KOPT-K1 (cell line): ENCODE results near the gene SPACA5.
"Not testable (repeated sequence)": the region's sequence is repeated elsewhere in the genome, so short reads cannot be mapped to it uniquely, and the experiment has no call there.

ENCODE experiments used
- H3K27ac ChIP-seq: fragments of 200-600 bp; sonication (generic); 2 replicates; pipeline ENCODE4 v1.5.1; 2016; ENCODE audit warnings: antibody characterized with exemption, mild to moderate bottlenecking, low read depth, low read length; ENCODE audit not compliant: poor library complexity, severe bottlenecking
- H3K36me3 ChIP-seq: fragments of 200-600 bp; sonication (generic); 2 replicates; pipeline ENCODE4 v1.5.1; 2017; ENCODE audit warnings: antibody characterized with exemption, mild to moderate bottlenecking, low read length, moderate library complexity; ENCODE audit not compliant: insufficient read depth
- H3K9me3 ChIP-seq: fragments of 200-600 bp; sonication (generic); 2 replicates; pipeline ENCODE4 v1.5.1; 2017; ENCODE audit warnings: antibody characterized with exemption, low read length, mild to moderate bottlenecking; ENCODE audit not compliant: insufficient read depth, poor library complexity, severe bottlenecking

Gene SPACA5

GRCh38 chrX:48006688-48007087 is at the start of gene SPACA5:
SPACA5 (plus strand) TSS chrX:48006988; CDS start chrX:48007803, 815 bp downstream.
- not testable (repeated sequence) for H3K9me3 ChIP-seq, H3K36me3 ChIP-seq, H3K27ac ChIP-seq

- H3K9me3 ChIP-seq, H3K36me3 ChIP-seq: not testable (repeated sequence)
Observed at GRCh38 chrX:47958206-47958605, 48.6 kb upstream of the SPACA5 start.

GRCh38 chrX:47958761-47959342 is 47.9 kb upstream of the SPACA5 start:
- H3K9me3 ChIP-seq: no peaks in the 10 kb centered on the region
- H3K36me3 ChIP-seq: no peaks in the 10 kb centered on the region
- H3K27ac ChIP-seq: no peak overlapping the region

More at GRCh38 chrX:47958206-47958605, 48.6 kb upstream of the SPACA5 start:
- H3K27ac ChIP-seq: not testable (repeated sequence)

GRCh38 chrX:47960406-47960805 is 46.4 kb upstream of the SPACA5 start:
- H3K9me3 ChIP-seq: no peaks in the 10 kb centered on the region
- H3K27ac ChIP-seq: no peak overlapping the region
- H3K36me3 ChIP-seq: no peaks in the 10 kb centered on the region

DNA sequence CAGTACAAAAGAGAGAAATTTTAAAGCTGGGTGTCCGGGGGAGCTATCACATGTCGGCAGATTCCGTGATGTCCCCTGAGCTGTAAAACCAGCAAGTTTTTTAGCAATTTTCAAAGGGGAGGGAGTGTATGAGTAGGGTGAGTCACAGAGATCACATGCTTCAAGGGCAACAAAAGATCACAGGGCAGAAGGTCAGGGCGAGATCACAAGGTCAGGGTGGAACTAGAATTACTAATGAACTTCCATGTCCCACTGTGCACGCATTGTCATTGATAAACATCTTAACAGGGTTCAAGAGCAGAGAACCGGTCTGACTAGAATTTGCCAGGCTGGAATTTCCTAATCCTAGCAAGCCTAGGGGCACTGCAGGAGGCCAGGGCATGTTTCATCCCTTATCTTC is 45.0 kb upstream of the SPACA5 start:
- not testable (repeated sequence) for H3K9me3 ChIP-seq, H3K36me3 ChIP-seq

GRCh38 chrX:47965526-47965925 is 41.3 kb upstream of the SPACA5 start:
- not testable (repeated sequence) for H3K27ac ChIP-seq, H3K36me3 ChIP-seq, H3K9me3 ChIP-seq

More for the DNA sequence above, 45.0 kb upstream of the SPACA5 start:
- not testable (repeated sequence) for H3K27ac ChIP-seq

GRCh38 chrX:47973235-47973634 is 33.6 kb upstream of the SPACA5 start:
- Histone ChIP-seq H3K36me3 (peaks cover 39% of the 10 kb centered on the region), H3K9me3 (peaks cover 53% of the 10 kb centered on the region), H3K27ac (no peak overlapping the region)

DNA sequence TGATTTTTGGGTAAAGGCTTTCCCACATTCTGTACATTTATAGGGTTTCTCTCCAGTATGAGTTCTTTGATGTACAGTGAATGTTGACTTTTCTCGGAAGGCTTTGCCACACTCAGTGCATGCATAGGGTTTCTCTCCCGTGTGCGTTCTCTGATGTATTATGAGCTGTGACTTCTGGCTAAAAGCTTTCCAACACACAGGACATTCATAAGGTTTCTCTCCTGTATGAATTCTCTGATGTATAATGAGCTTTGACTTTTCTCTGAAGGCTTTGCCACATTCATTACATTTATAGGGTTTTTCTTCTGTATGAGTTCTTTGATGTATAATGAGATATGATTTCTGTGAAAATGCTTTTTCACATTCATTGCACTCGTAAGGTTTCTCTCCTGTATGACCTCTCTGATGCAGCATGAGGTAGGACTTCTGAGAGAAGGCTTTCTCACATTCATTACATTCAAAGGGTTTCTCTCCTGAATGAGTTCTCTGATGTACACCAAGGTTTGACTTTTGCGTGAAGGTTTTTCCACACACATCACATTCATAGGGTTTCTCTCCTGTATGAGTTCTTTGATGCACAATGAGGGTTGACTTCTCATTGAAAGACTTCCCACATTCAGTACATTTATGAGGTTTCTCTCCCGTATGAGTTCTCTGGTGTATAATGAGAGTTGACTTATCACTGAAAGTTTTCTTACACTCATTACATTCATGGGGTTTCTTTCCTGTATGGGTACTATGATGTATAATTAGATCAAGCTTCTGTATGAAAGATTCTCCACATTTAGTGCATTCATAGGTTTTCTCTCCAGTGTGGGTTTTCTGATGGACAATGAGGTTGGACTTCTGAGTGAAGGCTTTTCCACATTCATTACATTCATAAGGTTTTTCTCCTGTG is 30.3 kb upstream of the SPACA5 start:
- Histone ChIP-seq H3K9me3 (peaks cover 75% of the 10 kb centered on the region), H3K27ac (no peak overlapping the region), H3K36me3 (peaks cover 72% of the 10 kb centered on the region)

- H3K36me3 ChIP-seq: peaks cover 78% of the 10 kb centered on the region
Observed at GRCh38 chrX:47991263-47992094, 15.3 kb upstream of the SPACA5 start.

DNA sequence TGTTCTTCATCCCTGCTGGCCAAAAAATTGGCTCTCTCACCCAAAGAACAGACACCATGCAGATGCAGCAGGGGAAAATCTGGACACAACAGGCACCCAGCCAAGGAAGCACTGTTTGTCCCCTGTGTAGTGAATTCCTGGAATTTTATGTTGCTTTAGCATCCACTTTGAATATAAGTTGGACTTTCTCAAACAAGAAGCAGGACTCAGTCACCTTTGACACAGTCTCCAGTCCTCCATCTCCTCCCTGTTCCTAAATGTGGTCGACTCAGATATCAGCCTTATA is 14.8 kb upstream of the SPACA5 start:
- H3K27ac ChIP-seq: no peak overlapping the region
- peaks cover 78% of the 10 kb centered on the region for H3K36me3 ChIP-seq
- H3K9me3 ChIP-seq: peaks cover 50% of the 10 kb centered on the region

More at GRCh38 chrX:47991263-47992094, 15.3 kb upstream of the SPACA5 start:
- H3K9me3 ChIP-seq: peaks cover 44% of the 10 kb centered on the region
- no peak overlapping the region for H3K27ac ChIP-seq

GRCh38 chrX:47992669-47993068 is 14.1 kb upstream of the SPACA5 start:
- peaks cover 78% of the 10 kb centered on the region for H3K36me3 ChIP-seq
- no peak overlapping the region for H3K27ac ChIP-seq
- peaks cover 49% of the 10 kb centered on the region for H3K9me3 ChIP-seq

- Histone ChIP-seq H3K27ac (no peak overlapping the region), H3K36me3 (peaks cover 34% of the 10 kb centered on the region), H3K9me3 (peaks cover 9% of the 10 kb centered on the region)
Observed at GRCh38 chrX:48001260-48001659, 5.5 kb upstream of the SPACA5 start.

- no peaks in the 10 kb centered on the region for H3K9me3 ChIP-seq
- no peak overlapping the region for H3K27ac ChIP-seq
- peaks cover 24% of the 10 kb centered on the region; the same call in 1 of the 2 replicates for H3K36me3 ChIP-seq
Observed at GRCh38 chrX:48002319-48002718, 4.5 kb upstream of the SPACA5 start.

- peaks cover 19% of the 10 kb centered on the region; the same call in 1 of the 2 replicates for H3K36me3 ChIP-seq
Observed at GRCh38 chrX:48002929-48003328, 3.9 kb upstream of the SPACA5 start.

DNA sequence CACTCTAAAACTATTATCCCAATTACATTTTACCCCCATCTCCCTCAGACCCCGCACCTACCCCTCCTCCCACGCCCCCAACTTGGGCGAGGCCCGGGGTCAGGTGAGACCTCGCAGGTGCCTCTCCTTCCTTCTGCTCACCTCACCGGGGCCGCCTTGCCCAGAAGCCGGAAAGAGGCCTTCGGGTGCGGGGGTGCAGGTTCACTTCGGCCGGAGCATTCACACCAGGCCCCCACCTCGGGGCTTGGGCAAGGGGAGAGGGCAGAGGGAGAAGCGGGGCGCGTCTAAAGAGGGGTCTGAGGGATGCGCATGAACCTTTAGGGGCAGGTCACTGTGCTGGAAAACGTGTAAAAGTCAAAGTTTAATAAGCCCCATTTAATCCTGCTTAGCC is 3.4 kb upstream of the SPACA5 start:
- Histone ChIP-seq H3K27ac (peak overlapping the region; percentile 84), H3K9me3 (no peaks in the 10 kb centered on the region), H3K36me3 (peaks cover 16% of the 10 kb centered on the region; the same call in 1 of the 2 replicates)

More at GRCh38 chrX:48002929-48003328, 3.9 kb upstream of the SPACA5 start:
- H3K27ac ChIP-seq: peak overlapping the region; percentile 84
- H3K9me3 ChIP-seq: no peaks in the 10 kb centered on the region
